GM06990 (cell line): ENCODE data around the gene CDCA3.

Experiments used
- DNase-seq: peaks from one replicate; pipeline ENCODE4 v3.0.0-alpha.2; 2011; ENCODE audit not compliant: insufficient read length; ENCODE audit errors: extremely low read depth
- H3K27me3 ChIP-seq: replicated peaks from 2 replicates; pipeline ENCODE4 v1.6.0; 2011; ENCODE audit warnings: low read length; ENCODE audit not compliant: control insufficient read depth, insufficient read depth
- H3K36me3 ChIP-seq: 2 replicates; pipeline ENCODE4 v1.5.1; 2011; ENCODE audit warnings: low read length; ENCODE audit not compliant: control insufficient read depth, insufficient read depth
- H3K4me3 ChIP-seq: replicated peaks from 2 replicates; pipeline ENCODE4 v1.5.1; 2011; ENCODE audit warnings: low read depth, mild to moderate bottlenecking, control low read depth, low read length
- TF ChIP-seq, protein P1 (sequence below): IDR thresholded peaks from 2 replicates; pipeline ENCODE4 v1.5.1; 2011; ENCODE audit warnings: low read length, control low read depth, mild to moderate bottlenecking, inconsistent platforms; ENCODE audit not compliant: insufficient read depth, poor library complexity, severe bottlenecking

CDCA3 gene

DNA sequence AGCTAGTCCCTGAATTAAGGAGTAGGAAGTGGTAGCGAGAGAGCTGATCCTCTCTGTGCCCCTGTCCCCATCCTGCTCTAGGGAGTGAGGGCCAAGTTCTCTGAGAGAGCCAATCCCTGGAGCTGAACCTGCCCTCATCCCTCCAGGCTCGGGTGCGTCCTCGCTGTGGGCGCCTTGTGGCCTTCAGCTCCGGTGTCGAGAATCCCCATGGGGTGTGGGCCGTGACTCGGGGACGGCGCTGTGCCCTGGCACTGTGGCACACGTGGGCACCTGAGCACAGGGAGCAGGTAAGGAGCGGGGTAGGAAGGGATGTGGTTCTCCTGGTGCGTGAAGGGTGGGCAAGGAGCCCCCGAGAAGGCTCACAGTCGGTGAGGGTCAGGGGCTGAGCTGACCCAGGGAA lies 12.2 kb downstream of the CDCA3 start:
- H3K27me3 ChIP-seq, result no peaks in the 10 kb centered on the region
- H3K4me3 ChIP-seq, result no peak overlapping the region
- no peak for DNase-seq
- TF ChIP-seq, protein P1, sequence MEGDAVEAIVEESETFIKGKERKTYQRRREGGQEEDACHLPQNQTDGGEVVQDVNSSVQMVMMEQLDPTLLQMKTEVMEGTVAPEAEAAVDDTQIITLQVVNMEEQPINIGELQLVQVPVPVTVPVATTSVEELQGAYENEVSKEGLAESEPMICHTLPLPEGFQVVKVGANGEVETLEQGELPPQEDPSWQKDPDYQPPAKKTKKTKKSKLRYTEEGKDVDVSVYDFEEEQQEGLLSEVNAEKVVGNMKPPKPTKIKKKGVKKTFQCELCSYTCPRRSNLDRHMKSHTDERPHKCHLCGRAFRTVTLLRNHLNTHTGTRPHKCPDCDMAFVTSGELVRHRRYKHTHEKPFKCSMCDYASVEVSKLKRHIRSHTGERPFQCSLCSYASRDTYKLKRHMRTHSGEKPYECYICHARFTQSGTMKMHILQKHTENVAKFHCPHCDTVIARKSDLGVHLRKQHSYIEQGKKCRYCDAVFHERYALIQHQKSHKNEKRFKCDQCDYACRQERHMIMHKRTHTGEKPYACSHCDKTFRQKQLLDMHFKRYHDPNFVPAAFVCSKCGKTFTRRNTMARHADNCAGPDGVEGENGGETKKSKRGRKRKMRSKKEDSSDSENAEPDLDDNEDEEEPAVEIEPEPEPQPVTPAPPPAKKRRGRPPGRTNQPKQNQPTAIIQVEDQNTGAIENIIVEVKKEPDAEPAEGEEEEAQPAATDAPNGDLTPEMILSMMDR, result no peak
- no peaks in the 10 kb centered on the region for H3K36me3 ChIP-seq

DNA sequence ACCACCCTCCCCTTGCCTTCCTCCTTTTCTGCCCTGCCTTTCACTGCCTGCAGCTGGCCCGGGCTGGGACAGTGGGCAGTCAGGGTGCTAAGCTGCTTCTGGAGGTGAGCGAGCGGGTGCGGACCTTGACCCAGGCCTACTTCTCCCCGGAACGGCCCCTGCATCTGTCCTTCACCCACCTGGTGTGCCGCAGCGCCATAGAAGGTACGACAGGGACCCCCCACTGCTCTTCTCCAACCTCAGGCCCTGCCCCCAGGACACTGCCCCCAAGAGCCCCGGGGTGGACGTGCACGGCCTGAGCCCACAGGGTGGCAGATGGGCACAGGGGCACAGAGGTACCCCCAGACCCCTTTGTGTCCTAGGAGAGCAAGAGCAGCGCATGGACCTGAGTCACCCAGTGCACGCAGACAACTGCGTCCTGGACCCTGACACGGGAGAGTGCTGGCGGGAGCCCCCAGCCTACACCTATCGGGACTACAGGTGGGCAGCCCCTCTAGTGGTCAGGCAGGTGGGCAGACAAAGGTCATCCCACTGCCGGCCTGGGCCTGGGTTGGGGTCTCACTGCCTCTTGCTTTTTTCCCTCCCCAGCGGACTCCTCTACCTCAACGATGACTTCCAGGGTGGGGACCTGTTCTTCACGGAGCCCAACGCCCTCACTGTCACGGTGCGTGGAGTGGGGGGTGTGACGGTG lies 13.6 kb downstream of the CDCA3 start:
- no peak for DNase-seq
- TF ChIP-seq, protein P1, result no peak
- Histone ChIP-seq H3K4me3 (no peak overlapping the region), H3K27me3 (no peaks in the 10 kb centered on the region), H3K36me3 (no peaks in the 10 kb centered on the region)

DNA sequence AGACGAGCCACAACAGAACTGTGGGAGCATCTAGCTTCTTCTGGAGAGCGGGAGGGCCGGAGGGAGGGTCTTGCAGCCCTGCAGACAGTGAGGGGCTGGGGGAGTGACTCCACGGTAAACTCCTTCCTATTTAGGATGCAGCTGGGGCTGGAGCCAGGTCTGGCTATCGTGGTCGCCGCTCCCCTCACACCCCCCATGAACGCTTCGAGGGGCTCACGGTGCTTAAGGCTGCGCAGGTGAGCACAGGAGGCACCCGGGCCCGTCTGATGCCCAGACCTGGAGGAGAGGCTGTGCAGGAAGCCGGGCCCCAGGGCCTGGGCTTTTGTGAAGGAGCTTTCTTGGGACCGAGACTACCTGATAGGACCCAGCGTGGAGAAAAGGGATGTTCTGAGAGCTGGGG lies 14.2 kb downstream of the CDCA3 start:
- no peak for DNase-seq
- Histone ChIP-seq H3K27me3 (no peaks in the 10 kb centered on the region), H3K36me3 (no peaks in the 10 kb centered on the region), H3K4me3 (no peak overlapping the region)
- TF ChIP-seq, protein P1, result no peak

DNA sequence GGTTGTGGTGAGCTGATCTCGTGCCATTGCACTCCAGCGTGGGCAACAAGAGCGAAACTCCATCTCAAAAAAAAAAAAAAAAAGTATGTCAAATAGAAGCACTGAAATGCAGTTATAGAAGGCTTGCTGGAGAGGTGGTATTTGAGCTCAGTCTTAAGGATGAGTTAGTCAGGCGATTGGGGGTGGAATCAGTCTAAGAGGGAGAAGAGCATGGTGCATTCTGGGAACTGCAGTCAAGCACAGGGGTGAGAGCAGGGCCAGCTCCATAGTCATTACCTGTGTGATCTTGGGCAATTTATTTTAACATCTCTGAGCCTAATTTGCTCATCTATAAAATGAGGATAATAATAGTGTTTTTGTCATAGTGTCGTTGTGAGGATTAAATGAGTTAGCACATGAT lies 16.2 kb downstream of the CDCA3 start:
- no peaks in the 10 kb centered on the region for H3K36me3 ChIP-seq
- TF ChIP-seq, protein P1, result no peak
- H3K27me3 ChIP-seq, result peaks cover 3% of the 10 kb centered on the region

DNA sequence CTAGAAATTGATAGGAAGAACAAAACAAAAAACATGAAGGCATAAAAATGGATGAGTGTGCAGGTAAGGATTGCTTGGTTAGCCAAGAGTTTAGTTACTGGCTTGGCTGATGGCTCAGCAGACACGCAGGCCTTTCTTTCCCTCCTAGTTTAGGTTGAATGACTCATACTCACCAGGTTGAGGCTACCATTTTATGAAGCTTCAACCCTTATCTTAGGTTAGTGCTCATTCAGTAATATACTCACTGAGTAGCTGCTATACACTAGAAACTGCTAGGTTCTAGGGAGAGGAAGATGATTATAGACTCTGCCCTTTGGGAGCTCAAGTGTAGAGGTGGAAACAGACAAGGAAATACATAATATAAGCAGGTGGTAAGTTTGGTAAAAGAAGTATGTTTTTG lies 16.8 kb downstream of the CDCA3 start:
- Histone ChIP-seq H3K36me3 (no peaks in the 10 kb centered on the region), H3K4me3 (no peak overlapping the region), H3K27me3 (peaks cover 3% of the 10 kb centered on the region)
- DNase-seq, result no peak
- TF ChIP-seq, protein P1, result no peak

More for the DNA sequence above, 16.2 kb downstream of the CDCA3 start:
- H3K4me3 ChIP-seq, result no peak overlapping the region
- no peak for DNase-seq
